NCI-H1694 (cell line): Measurements from ENCODE around the gene CLDN20.
"Not testable (repeated sequence)": the region's sequence is repeated elsewhere in the genome, so short reads cannot be mapped to it uniquely, and the experiment has no call there.

ENCODE experiments used
- DNase-seq: peaks from one replicate; lab custom pipeline; 2025; lab: John Stamatoyannopoulos, UW

Gene CLDN20

GRCh38 chr6:155312950-155313349, 49.1 kb downstream of the CLDN20 start:
- not testable (repeated sequence) for DNase-seq

GRCh38 chr6:155313602-155314091, 49.8 kb downstream of the CLDN20 start:
- no peak for DNase-seq

- peak; percentile 94 for DNase-seq
These were observed 50.4 kb downstream of the CLDN20 start, which contains the start of gene TFB1M for GRCh38 chr6:155314092-155314772. Gene TFB1M, minus strand, starts transcription at chr6:155314484. Its CDS starts 56 bp downstream, at chr6:155314428.

GRCh38 chr6:155314773-155315515, 51.1 kb downstream of the CLDN20 start:
- DNase-seq: peak; percentile 75

GRCh38 chr6:155315516-155315871, 51.7 kb downstream of the CLDN20 start:
- no peak for DNase-seq

- no peak for DNase-seq
These were observed 52.6 kb downstream of the CLDN20 start for GRCh38 chr6:155316419-155316818.

- DNase-seq: no peak
These were observed 53.4 kb downstream of the CLDN20 start for GRCh38 chr6:155317186-155317585.

GRCh38 chr6:155319902-155320301, 56.1 kb downstream of the CLDN20 start:
- no peak for DNase-seq

GRCh38 chr6:155324172-155324571, 60.4 kb downstream of the CLDN20 start:
- no peak for DNase-seq

- DNase-seq: no peak
These were observed 61.2 kb downstream of the CLDN20 start for GRCh38 chr6:155324993-155325392.

- no peak for DNase-seq
These were observed 62.1 kb downstream of the CLDN20 start for GRCh38 chr6:155325700-155326516.
